Spinal cord (tissue), 10 donors: ENCODE results near the gene MTHFR. TPM values are rescaled to one million over a fixed set of nuclear protein-coding genes. Genes with fewer than 3 reads are reported as not detected.

Source experiments
- DNase-seq, 6 donors: peaks; one replicate each; pipeline versions ENCODE4 v3.0.0 to v3.0.0-alpha.2; 2013 to 2015; ENCODE audit warnings: low spot score in 6 of 6, low read depth in 4 of 6
- H3K27ac ChIP-seq: one replicate; pipeline ENCODE4 v1.5.1; 2013; ENCODE audit warnings: low read depth, low read length, control low read depth
- H3K27me3 ChIP-seq: one replicate; pipeline ENCODE4 v1.6.1; 2013; ENCODE audit warnings: low read length; ENCODE audit not compliant: control insufficient read depth, insufficient read depth
- H3K36me3 ChIP-seq: one replicate; pipeline ENCODE4 v1.6.1; 2013; ENCODE audit warnings: low read length; ENCODE audit not compliant: control insufficient read depth, insufficient read depth
- H3K4me1 ChIP-seq: one replicate; pipeline ENCODE4 v1.6.1; 2013; ENCODE audit warnings: low read length; ENCODE audit not compliant: control insufficient read depth, insufficient read depth
- H3K4me3 ChIP-seq: one replicate; pipeline ENCODE4 v1.5.1; 2013; ENCODE audit warnings: low read depth, low read length, control low read depth
- H3K9me3 ChIP-seq: one replicate; pipeline ENCODE4 v1.6.1; 2013; ENCODE audit warnings: low read length; ENCODE audit not compliant: control insufficient read depth, insufficient read depth
- WGBS: methylation state at CpG from one replicate; pipeline ENCODE4 v1.1.5; 2013; ENCODE audit warnings: missing lambda C conversion rate; ENCODE audit not compliant: insufficient coverage; 5-methylcytosine and 5-hydroxymethylcytosine counted together
- polyA plus RNA-seq, 2 donors: library from polyadenylated mRNA; unstranded; fragments of 120-200 nt; gene quantifications; one replicate each; pipeline ENCODE4 v1.2.1, GENCODE V29; 2013; ENCODE audit not compliant: insufficient read length in 2 of 2
- total RNA-seq, 2 donors: library from RNA; depleted of rRNA in 1 of 2; stranded (reverse); fragments of 120-200 nt in 1 of 2; fragments of >200 nt in 1 of 2; gene quantifications; one replicate each; pipeline versions ENCODE4 v1.2.3 to v1.2.4, GENCODE V29; 2013 to 2014
- donor health status: healthy.

The MTHFR gene
- total and polyA plus RNA-seq, 4 donors: 20.9 to 49.1 (median 31.0) TPM

DNA sequence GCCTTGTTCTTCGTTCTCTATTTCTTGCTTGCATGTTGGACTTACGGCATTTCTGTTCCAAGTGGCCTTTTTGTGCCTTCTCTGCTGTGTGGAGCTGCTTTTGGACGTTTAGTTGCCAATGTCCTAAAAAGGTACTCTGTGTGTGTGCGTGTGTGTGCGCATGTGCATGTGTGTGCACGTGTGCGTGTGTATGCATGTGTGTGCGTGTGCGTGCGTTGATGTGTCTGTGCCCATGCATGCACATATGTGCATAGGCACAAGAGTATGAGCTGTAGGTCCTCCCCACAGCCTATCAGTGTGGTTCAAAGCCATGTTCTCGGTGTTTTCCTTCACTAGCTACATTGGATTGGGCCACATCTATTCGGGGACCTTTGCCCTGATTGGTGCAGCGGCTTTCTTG lies 28.1 kb upstream of the MTHFR start:
- H3K4me3 ChIP-seq: no peak overlapping the region
- WGBS: 94% methylated on average over 13 of the region's 13 CpGs
- H3K27me3 ChIP-seq: no peaks in the 10 kb centered on the region
- DNase-seq: no peak
- no peak overlapping the region for H3K27ac ChIP-seq
- peaks cover 85% of the 10 kb centered on the region for H3K36me3 ChIP-seq
- no peaks in the 10 kb centered on the region for H3K9me3 ChIP-seq
- H3K4me1 ChIP-seq: no peaks in the 10 kb centered on the region

DNA sequence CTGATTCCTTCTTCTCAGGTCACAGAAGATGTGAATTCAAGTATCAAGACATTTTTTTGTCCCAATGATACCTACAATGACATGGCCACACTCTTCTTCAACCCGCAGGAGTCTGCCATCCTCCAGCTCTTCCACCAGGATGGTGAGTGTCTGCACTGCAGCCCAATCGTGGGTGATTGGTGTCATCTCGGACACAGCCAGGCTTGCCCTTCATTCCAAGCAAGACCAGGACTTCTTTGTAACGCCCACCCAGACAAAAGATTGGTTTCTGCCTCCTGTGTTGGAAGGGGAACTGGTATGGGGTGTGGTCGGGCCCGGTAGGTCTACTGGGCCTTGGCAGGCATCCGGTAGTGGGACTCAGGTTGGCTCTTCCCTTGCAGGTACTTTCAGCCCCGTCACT lies 27.7 kb upstream of the MTHFR start:
- peaks cover 86% of the 10 kb centered on the region for H3K36me3 ChIP-seq

DNA sequence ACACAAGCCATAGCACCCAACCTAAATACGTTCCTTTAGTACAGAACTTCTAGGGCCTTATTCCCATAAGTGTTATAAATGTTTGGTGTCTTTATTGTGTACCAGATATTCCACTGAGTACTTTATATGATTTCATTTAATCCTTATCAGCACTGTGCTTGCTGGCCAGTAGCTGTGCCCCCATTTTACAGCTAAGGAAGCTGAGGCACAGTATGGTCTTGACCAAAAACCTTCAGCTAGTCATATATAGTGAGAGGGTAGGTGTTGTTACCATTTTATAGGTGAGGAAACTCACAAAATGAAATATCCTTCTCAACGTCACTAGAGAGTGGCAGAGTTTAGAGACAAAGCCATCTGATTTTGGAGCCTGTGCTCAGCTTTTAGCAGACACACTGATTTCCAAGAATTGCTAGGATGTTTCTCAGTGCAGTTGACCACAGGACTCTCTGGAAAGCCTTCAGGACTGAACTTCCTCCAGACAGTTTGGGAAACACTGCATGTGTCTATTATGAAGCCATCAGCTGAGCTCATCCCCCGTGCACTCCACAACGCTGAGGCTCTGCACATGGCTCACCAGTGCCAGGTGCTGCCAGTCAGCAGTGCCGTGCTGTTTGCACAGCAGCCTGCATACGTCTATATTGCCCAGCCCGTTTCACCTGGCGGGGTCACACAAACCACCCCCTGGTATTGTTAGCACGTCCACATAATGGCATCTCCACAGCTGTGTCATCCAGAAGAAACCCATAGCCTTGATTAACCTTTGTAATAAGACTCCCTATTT lies 26.4 kb upstream of the MTHFR start:
- Histone ChIP-seq H3K27me3 (no peaks in the 10 kb centered on the region), H3K4me1 (no peaks in the 10 kb centered on the region), H3K27ac (no peak overlapping the region), H3K36me3 (peaks cover 86% of the 10 kb centered on the region), H3K9me3 (no peaks in the 10 kb centered on the region), H3K4me3 (no peak overlapping the region)
- no peak for DNase-seq
- WGBS: 92% methylated on average over 8 of the region's 9 CpGs

More for the DNA sequence above, 27.7 kb upstream of the MTHFR start:
- H3K27me3 ChIP-seq: no peaks in the 10 kb centered on the region
- DNase-seq: no peak
- no peak overlapping the region for H3K4me3 ChIP-seq
- H3K4me1 ChIP-seq: no peaks in the 10 kb centered on the region
- H3K27ac ChIP-seq: no peak overlapping the region
- H3K9me3 ChIP-seq: no peaks in the 10 kb centered on the region
- WGBS: 91% methylated on average over 7 of the region's 8 CpGs

DNA sequence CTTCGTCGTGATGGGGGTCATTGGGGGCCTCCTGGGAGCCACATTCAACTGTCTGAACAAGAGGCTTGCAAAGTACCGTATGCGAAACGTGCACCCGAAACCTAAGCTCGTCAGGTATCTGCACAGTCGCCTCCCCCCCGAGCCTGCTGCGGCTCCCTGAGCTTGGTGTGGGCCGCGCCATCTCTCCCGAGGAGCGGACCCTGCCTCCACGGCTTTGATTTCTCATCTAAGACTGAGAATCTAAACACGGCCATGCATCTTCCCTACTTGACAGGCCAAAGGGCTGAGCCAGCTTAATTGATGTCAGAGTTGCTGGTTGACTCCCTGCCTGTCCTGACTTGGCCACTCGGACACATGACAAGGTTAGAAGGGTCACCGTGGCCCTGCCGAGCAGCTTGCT lies 22.7 kb upstream of the MTHFR start:
- no peak overlapping the region for H3K27ac ChIP-seq
- H3K4me3 ChIP-seq: no peak overlapping the region
- H3K4me1 ChIP-seq: no peaks in the 10 kb centered on the region
- H3K9me3 ChIP-seq: no peaks in the 10 kb centered on the region
- WGBS: 91% methylated on average over 18 of the region's 19 CpGs
- no peaks in the 10 kb centered on the region for H3K27me3 ChIP-seq
- peaks cover 80% of the 10 kb centered on the region for H3K36me3 ChIP-seq
- no peak for DNase-seq

DNA sequence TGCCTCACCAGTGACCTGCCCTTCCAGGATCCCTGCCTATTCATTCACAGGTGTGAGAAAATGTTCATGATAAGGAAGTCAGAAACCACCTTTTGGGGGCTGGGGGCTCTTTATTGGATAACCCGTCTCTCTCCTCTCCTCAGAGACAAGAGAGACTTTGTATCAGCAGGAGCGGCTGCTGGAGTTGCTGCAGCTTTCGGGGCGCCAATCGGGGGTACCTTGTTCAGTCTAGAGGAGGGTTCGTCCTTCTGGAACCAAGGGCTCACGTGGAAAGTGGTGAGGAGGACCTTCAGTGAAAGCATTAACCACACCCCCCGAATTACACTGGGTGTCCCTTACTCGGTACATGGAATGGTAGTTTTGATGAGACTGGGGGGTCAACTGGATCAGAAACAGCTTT lies 21.2 kb upstream of the MTHFR start:
- Histone ChIP-seq H3K9me3 (no peaks in the 10 kb centered on the region), H3K4me3 (no peak overlapping the region), H3K27ac (no peak overlapping the region), H3K4me1 (no peaks in the 10 kb centered on the region), H3K36me3 (peaks cover 84% of the 10 kb centered on the region), H3K27me3 (no peaks in the 10 kb centered on the region)
- no CpG with 5 or more reads among the region's 9 CpGs for WGBS
- DNase-seq: no peak

DNA sequence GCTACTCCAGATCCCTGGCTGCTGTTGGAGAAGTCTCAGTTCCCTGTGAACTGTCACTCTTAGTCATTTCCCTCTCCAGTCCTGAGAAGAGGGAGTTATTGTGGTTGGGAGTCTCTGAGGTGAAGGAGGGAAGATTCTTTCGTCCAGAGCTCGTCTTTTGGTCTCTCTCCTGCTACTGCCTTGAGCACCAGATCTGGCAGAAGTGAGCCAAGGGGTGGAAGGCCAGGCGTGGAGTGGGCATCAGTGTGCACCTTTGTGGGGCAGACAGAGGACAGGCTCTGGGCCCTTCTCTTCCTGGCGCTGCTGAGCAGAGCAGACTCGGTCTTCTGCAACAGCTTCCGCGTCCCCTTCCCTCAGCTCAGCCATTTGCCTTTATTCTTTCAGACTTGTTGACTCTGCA lies 19.4 kb upstream of the MTHFR start:
- DNase-seq: no peak
- WGBS: 94% methylated on average over 7 of the region's 7 CpGs
- H3K27me3 ChIP-seq: no peaks in the 10 kb centered on the region
- no peaks in the 10 kb centered on the region for H3K9me3 ChIP-seq
- H3K4me1 ChIP-seq: no peaks in the 10 kb centered on the region
- H3K27ac ChIP-seq: no peak overlapping the region
- H3K4me3 ChIP-seq: no peak overlapping the region
- H3K36me3 ChIP-seq: peaks cover 87% of the 10 kb centered on the region

DNA sequence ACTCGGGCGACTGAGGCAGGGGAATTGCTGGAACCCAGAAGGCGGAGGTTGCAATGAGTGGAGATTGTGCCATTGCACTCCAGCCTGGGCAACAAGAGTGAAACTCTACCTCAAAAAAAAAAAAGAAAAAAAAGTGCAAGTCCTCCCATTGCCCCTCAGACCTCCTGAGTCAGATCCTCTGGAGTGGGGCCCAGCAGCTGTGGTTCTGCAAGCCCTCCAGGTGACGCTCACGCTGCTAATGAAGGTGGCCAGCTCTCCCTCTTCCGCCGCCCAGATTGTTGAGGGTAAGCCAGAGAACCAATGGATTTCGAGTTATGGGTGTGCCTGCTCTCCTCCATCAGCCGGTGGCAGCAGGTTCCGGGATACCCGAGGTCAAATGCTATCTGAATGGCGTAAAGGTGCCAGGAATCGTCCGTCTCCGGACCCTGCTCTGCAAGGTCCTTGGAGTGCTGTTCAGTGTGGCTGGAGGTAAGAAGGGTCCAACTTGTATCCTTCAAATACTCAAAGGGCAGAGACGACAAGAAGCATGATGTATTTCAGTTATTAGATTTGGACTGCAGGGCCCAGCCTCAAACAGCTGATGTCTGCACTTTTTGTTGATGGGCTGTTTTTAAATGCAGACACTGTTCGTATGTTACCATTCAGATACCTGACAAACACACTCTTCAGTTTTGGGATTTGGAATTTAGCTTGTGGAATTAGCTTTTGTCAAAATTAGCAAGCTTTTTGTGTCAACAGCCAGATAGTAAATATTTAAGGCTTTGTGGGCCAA lies 17.8 kb upstream of the MTHFR start:
- DNase-seq: no peak
- Histone ChIP-seq H3K9me3 (no peaks in the 10 kb centered on the region), H3K36me3 (peaks cover 75% of the 10 kb centered on the region), H3K4me3 (no peak overlapping the region), H3K27me3 (no peaks in the 10 kb centered on the region), H3K27ac (no peak overlapping the region), H3K4me1 (no peaks in the 10 kb centered on the region)
- WGBS: 96% methylated on average over 14 of the region's 17 CpGs

DNA sequence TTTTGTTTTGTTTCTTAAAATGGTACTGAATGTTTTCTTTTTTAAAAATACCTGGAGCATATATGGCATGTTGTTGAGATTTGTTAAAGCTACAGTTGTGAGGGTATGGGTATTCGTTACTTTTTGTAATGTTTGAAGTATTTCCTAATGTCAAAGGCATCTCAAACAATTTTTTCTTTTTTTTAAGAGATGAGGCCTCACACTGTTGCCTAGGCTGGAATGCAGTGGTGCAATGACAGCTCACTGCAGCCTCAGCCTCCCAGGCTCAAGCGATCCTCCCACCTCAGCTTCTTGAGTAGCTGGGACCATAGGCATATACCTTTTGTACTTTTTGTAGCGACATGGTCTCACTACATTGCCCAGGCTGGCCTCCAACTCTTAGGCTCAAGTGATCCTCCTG lies 16.3 kb upstream of the MTHFR start:
- H3K4me3 ChIP-seq: no peak overlapping the region
- 100% methylated on average over 1 of the region's 3 CpGs for WGBS
- no peaks in the 10 kb centered on the region for H3K27me3 ChIP-seq
- no peak for DNase-seq
- H3K9me3 ChIP-seq: no peaks in the 10 kb centered on the region
- no peaks in the 10 kb centered on the region for H3K4me1 ChIP-seq
- peaks cover 68% of the 10 kb centered on the region for H3K36me3 ChIP-seq
- H3K27ac ChIP-seq: no peak overlapping the region

DNA sequence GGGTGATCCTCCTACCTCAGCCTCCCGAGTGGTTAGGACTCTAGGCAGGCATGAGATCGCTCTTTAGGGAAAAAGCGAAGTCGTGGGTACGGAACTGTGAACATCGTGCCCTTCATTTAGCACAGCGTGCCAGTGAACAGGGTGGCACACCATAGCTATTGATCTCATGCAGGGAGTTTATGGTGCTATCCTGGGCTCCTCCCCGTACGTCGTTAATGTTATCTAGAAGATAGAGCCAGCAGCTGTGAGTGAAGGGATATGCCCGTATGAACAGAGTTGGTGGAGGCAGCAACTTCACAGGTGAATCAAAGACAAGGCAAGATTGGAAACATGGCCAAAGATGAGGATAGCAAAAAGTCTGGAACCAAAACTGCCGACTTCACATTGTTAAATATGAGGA lies 11.4 kb upstream of the MTHFR start:
- Histone ChIP-seq H3K27me3 (no peaks in the 10 kb centered on the region), H3K27ac (no peak overlapping the region), H3K4me3 (no peak overlapping the region), H3K9me3 (no peaks in the 10 kb centered on the region), H3K4me1 (no peaks in the 10 kb centered on the region), H3K36me3 (peaks cover 45% of the 10 kb centered on the region)
- 98% methylated on average over 12 of the region's 12 CpGs for WGBS
- no peak for DNase-seq

DNA sequence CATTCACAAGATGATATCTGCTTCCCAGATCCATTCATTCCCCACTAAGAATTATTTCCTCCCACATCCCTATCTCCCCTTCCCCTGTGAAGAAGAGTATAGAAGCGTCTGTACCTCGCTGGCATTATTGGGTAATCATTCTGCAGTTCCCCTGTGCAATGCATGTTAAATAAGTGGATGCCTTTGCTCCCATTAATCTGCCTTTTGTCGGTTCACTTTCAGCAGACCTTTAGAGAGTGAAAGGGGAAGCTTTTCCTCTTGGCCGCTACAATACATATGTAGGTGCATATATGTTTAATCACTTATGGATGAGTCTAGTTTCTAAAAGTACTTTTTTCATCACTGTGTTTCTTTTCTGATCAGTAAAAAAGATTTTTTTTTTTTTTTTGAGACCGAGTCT lies 7.3 kb upstream of the MTHFR start:
- H3K27ac ChIP-seq: no peak overlapping the region
- H3K36me3 ChIP-seq: peaks cover 48% of the 10 kb centered on the region

More for the DNA sequence above, 7.3 kb upstream of the MTHFR start:
- H3K4me1 ChIP-seq: no peaks in the 10 kb centered on the region
- H3K27me3 ChIP-seq: no peaks in the 10 kb centered on the region
- no peak for DNase-seq
- no peaks in the 10 kb centered on the region for H3K9me3 ChIP-seq
- WGBS: no CpG with 5 or more reads among the region's 5 CpGs
- H3K4me3 ChIP-seq: no peak overlapping the region
